GM12878 (cell line): ENCODE data around the gene UQCC2. TPM values are rescaled to one million over a fixed set of nuclear protein-coding genes. Genes with fewer than 3 reads are reported as not detected.

Experiments used
- ATAC-seq: fragments of 200-7000 bp; cut with Tn5 transposase; 3 replicates; pipeline ENCODE4 v1.9.1; 2020; ENCODE audit warnings: mild to moderate bottlenecking, moderate library complexity
- BruUV-seq: library from RNA; stranded (reverse); fragments of 400-500 nt; replicated peaks from 2 replicates; lab custom pipeline; 2021; lab: Mats Ljungman, UMichigan
- CTCF ChIA-PET: fragments of 300-600 bp; sonication (Branson Sonifier 250); formaldehyde crosslinking; extraction: SDS; loops from one replicate; lab custom pipeline; 2021; ENCODE audit warnings: inconsistent platforms; lab: Yijun Ruan, JAX
- POLR2A ChIA-PET: fragments of 350-600 bp; formaldehyde crosslinking; extraction: SDS; loops from one replicate; lab custom pipeline; 2021; ENCODE audit warnings: inconsistent platforms; lab: Charles Lee
- RAD21 ChIA-PET: fragments of 300-600 bp; sonication (Branson Sonifier 250); formaldehyde crosslinking; loops from one replicate; lab custom pipeline; 2023; ENCODE audit warnings: antibody characterized with exemption; ENCODE audit not compliant: unreplicated experiment; lab: Charles Lee
- SMC1A ChIA-PET: fragments of 300-600 bp; sonication (Branson Sonifier 250); formaldehyde crosslinking; loops from one replicate; lab custom pipeline; 2023; ENCODE audit not compliant: unreplicated experiment, uncharacterized antibody; lab: Charles Lee
- DNase-seq: peaks from one replicate; pipeline ENCODE4 v3.0.0-alpha.2; 2011; ENCODE audit warnings: low read depth, low spot score
- FAIRE-seq: peaks from 3 replicates; lab custom pipeline; 2011; peaks lifted over from hg19 to GRCh38; lab: Jason Lieb, UNC
- H2AFZ ChIP-seq: 2 replicates; pipeline ENCODE4 v1.6.0; 2011; ENCODE audit warnings: low read depth, low read length, control low read depth; ENCODE audit not compliant: control insufficient read depth
- H3K27ac ChIP-seq: 2 replicates; pipeline ENCODE4 v1.5.1; 2011; ENCODE audit warnings: control low read depth; ENCODE audit not compliant: control insufficient read depth, insufficient read depth
- H3K27me3 ChIP-seq, 2 experiments: replicated peaks in 1 of 2; 2 replicates each; pipeline versions ENCODE4 v1.6.0 to v1.6.1; 2011; ENCODE audit warnings: low read length in 1 of 2; ENCODE audit not compliant: control insufficient read depth in 2 of 2, insufficient read depth in 2 of 2
- H3K36me3 ChIP-seq, 2 experiments: 2 replicates each; pipeline ENCODE4 v1.5.1; 2011; ENCODE audit warnings: low read length in 1 of 2; ENCODE audit not compliant: control insufficient read depth in 2 of 2, insufficient read depth in 2 of 2
- H3K4me1 ChIP-seq: 2 replicates; pipeline ENCODE4 v1.6.1; 2011; ENCODE audit warnings: mild to moderate bottlenecking, low read length, moderate library complexity, mixed read lengths; ENCODE audit not compliant: control insufficient read depth, insufficient read depth
- H3K4me2 ChIP-seq: 2 replicates; pipeline ENCODE4 v1.6.0; 2011; ENCODE audit warnings: control low read depth; ENCODE audit not compliant: control insufficient read depth, insufficient read depth
- H3K4me3 ChIP-seq: fragments of 200-600 bp; sonication (generic); 2 replicates; pipeline ENCODE4 v1.5.1; 2016
- H3K79me2 ChIP-seq: 2 replicates; pipeline ENCODE4 v1.6.0; 2011; ENCODE audit warnings: low read length; ENCODE audit not compliant: control insufficient read depth, insufficient read depth
- H3K9ac ChIP-seq: 2 replicates; pipeline ENCODE4 v1.8.0; 2011; ENCODE audit warnings: low read length, control low read depth, mixed read lengths; ENCODE audit not compliant: control insufficient read depth, insufficient read depth
- H3K9me3 ChIP-seq: replicated peaks from 3 replicates; pipeline ENCODE4 v1.5.1; 2011; ENCODE audit warnings: mild to moderate bottlenecking, low read length; ENCODE audit not compliant: control insufficient read depth, insufficient read depth
- H4K20me1 ChIP-seq: 2 replicates; pipeline ENCODE4 v1.6.0; 2011; ENCODE audit not compliant: control insufficient read depth, insufficient read depth
- BACH1 ChIP-seq: fragments of 450-650 bp; IDR thresholded peaks from 2 replicates; pipeline ENCODE4 v1.6.1; 2017; ENCODE audit warnings: mild to moderate bottlenecking, borderline replicate concordance
- EP300 ChIP-seq, 2 experiments: fragments of 150-350 bp in 1 of 2; IDR thresholded peaks; 2 replicates each; pipeline ENCODE4 v1.6.1; 2011 to 2012; ENCODE audit warnings: low read depth in 2 of 2, low read length in 2 of 2, borderline replicate concordance in 1 of 2, improper control_type of control experiment in 1 of 2, inconsistent platforms in 1 of 2; ENCODE audit not compliant: control insufficient read depth in 1 of 2
- IRF4 ChIP-seq: IDR thresholded peaks from 2 replicates; pipeline ENCODE4 v1.6.1; 2011; ENCODE audit warnings: low read depth, low read length
- SIN3A ChIP-seq: IDR thresholded peaks from 2 replicates; pipeline ENCODE4 v1.6.1; 2012; ENCODE audit warnings: low read depth, low read length, improper control_type of control experiment
- WGBS: methylation state at CpG from one replicate; pipeline ENCODE4 v1.1.6; 2016; ENCODE audit warnings: low lambda C conversion rate; ENCODE audit not compliant: insufficient replicate concordance, insufficient coverage; ENCODE audit errors: missing lambda C conversion rate; 5-methylcytosine and 5-hydroxymethylcytosine counted together
- in situ Hi-C: fragments of 300-500 bp; cut with MboI; formaldehyde crosslinking; loops from 9 replicates; pipeline ENCODE4 v1.14.3; 2018; ENCODE audit warnings: mixed read lengths
- intact Hi-C: fragments of 100-400 bp; cut with micrococcal nuclease; formaldehyde crosslinking; loops from one replicate; pipeline ENCODE4 v1.14.2; 2022; ENCODE audit not compliant: unreplicated experiment
- polyA plus RNA-seq, 11 experiments: library from polyadenylated mRNA; depleted of rRNA in 4 of 11; unstranded in 6 of 11; stranded (reverse) in 5 of 11; fragments of >200 nt; fragmentation: Nextera tagmentation in 4 of 11; fragmentation: Illumina TruSeq in 1 of 11; extraction: Ambion mirVana in 4 of 11; extraction: Trizol in 1 of 11; gene quantifications; 1 replicate in 1 of 11; 2 replicates in 10 of 11; pipeline versions ENCODE4 v1.2.1 to v1.2.3, GENCODE V29; 2011 to 2016; ENCODE audit warnings: inconsistent platforms in 2 of 11, missing spikeins in 2 of 11, low read depth in 1 of 11
- total RNA-seq, 4 experiments: library from RNA; depleted of rRNA in 3 of 4; stranded (reverse); fragments of >200 nt in 3 of 4; fragmentation: Illumina TruSeq in 1 of 4; extraction: Trizol in 1 of 4; gene quantifications; 2 replicates each; pipeline versions ENCODE4 v1.2.1 to v1.2.3, GENCODE V29; 2013 to 2021
- TF ChIP-seq, protein P1 (sequence below): fragments of 450-650 bp; IDR thresholded peaks from 2 replicates; pipeline ENCODE4 v1.6.1; 2018; ENCODE audit warnings: mild to moderate bottlenecking, low read depth, moderate library complexity; ENCODE audit not compliant: partially characterized antibody

The UQCC2 gene
- total and polyA plus RNA-seq, 10 of the 15 experiments (the other 5 are each of a cell fraction or from before 2014, with no cell fraction given): 40.6 to 478 (median 71.2) TPM

DNA sequence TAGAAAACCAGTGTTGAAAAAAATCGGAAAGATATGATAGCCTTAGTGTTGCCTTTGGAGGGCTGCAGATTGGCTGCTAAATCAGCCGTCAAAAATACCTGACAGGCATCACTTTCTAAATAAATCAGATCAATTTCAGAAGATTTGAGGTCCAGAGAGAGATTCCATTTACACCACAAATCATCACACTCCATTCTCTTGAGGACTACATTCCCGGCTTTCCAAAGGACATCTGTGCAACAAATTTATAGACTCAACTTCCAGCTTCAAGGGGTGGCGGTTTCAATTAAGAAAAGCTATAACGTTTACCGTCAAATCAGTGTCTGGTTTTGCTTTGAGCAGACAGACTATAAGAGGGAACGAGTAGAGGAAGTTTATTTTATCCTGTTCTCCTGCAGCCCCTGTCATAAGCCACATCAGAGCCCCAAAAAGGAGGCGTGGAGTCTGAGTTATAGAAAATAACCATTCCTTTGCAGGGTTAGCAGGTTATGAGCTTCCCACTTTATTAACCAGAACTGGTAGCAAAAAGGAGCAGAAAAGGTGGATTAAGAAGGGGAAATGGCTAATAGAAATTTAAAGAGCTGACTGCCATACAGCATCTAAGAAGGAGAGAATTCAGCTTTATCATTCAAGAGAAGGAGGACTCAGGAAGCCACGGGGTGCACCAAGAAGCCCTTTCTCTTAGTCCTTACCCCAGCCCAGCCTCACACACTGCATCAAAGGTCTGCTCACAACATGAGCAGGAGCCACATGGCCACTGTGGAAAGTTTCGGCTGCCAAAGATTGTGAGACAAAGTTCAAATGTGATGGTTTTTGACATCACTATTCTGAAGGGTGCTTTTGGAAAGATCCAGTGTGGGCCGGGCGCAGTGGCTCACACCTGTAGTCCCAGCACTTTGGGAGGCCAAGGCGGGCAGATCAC lies 12.9 kb upstream of the UQCC2 start:
- no peak overlapping the region for H3K4me2 ChIP-seq
- no peak for ATAC-seq
- intact Hi-C loops (no loop called here), in situ Hi-C loops (no loop called here)
- H3K27ac ChIP-seq: no peak overlapping the region
- no peaks in the 10 kb centered on the region for H4K20me1 ChIP-seq
- ChIA-PET CTCF (interaction anchor here (1.0 to 3.4 kb wide), 4 partner anchors 13 to 139 kb away, joined by 3 to 16 read pairs (median 3); partner anchors contain the start of gene UQCC2), RAD21 (no interaction called here), SMC1A (interaction anchor here (0.5 to 0.9 kb wide), 2 partner anchors 14 to 275 kb away, joined by 3 read pairs; no protein-coding TSS in a partner anchor), POLR2A (no interaction called here)
- no TSS peak for BruUV-seq
- no peak for DNase-seq
- TF ChIP-seq, protein P1, sequence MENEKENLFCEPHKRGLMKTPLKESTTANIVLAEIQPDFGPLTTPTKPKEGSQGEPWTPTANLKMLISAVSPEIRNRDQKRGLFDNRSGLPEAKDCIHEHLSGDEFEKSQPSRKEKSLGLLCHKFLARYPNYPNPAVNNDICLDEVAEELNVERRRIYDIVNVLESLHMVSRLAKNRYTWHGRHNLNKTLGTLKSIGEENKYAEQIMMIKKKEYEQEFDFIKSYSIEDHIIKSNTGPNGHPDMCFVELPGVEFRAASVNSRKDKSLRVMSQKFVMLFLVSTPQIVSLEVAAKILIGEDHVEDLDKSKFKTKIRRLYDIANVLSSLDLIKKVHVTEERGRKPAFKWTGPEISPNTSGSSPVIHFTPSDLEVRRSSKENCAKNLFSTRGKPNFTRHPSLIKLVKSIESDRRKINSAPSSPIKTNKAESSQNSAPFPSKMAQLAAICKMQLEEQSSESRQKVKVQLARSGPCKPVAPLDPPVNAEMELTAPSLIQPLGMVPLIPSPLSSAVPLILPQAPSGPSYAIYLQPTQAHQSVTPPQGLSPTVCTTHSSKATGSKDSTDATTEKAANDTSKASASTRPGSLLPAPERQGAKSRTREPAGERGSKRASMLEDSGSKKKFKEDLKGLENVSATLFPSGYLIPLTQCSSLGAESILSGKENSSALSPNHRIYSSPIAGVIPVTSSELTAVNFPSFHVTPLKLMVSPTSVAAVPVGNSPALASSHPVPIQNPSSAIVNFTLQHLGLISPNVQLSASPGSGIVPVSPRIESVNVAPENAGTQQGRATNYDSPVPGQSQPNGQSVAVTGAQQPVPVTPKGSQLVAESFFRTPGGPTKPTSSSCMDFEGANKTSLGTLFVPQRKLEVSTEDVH: no peak
- TF ChIP-seq IRF4 (no peak), EP300 (IDR thresholded peaks at IDR 0.05; ENCODE audit: borderline replicate concordance in 1 of 2, control insufficient read depth in 1 of 2, low read depth in 2 of 2, low read length in 2 of 2) (no peak), SIN3A (no peak), BACH1 (no peak)
- no peak for FAIRE-seq
- peaks cover 12% of the 10 kb centered on the region for H3K4me1 ChIP-seq
- no peak overlapping the region for H3K9ac ChIP-seq
- no peak overlapping the region for H3K4me3 ChIP-seq
- H3K9me3 ChIP-seq: no peaks in the 10 kb centered on the region
- peaks cover 6 to 15% of the 10 kb centered on the region in 2 experiments; a peak in 2 of 4 replicates for H3K27me3 ChIP-seq
- H3K36me3 ChIP-seq: no peaks in the 10 kb centered on the region
- 35% methylated on average over 13 of the region's 13 CpGs for WGBS
- H3K79me2 ChIP-seq: no peaks in the 10 kb centered on the region
- no peak overlapping the region for H2AFZ ChIP-seq
